HG03135 (cell line): ENCODE results near the gene CRACR2B.

Source experiments
- ATAC-seq: cut with Tn5 transposase; IDR thresholded peaks from one replicate; pipeline ENCODE4 v1.9.1; 2021; ENCODE audit warnings: mild to moderate bottlenecking, moderate library complexity; ENCODE audit not compliant: unreplicated experiment

The CRACR2B gene

GRCh38 chr11:865462-866430, 38.0 kb downstream of the CRACR2B start:
- no peak for ATAC-seq

- no peak for ATAC-seq
These were observed 38.8 kb downstream of the CRACR2B start for GRCh38 chr11:866481-866880.

- no peak for ATAC-seq
These were observed 40.2 kb downstream of the CRACR2B start for GRCh38 chr11:867856-868358.

- no peak for ATAC-seq
These were observed 40.7 kb downstream of the CRACR2B start for GRCh38 chr11:868394-868793.

- no peak for ATAC-seq
These were observed 41.1 kb downstream of the CRACR2B start for GRCh38 chr11:868802-869201.

GRCh38 chr11:869399-870126, 41.8 kb downstream of the CRACR2B start:
- no peak for ATAC-seq

- ATAC-seq: no peak
These were observed 42.4 kb downstream of the CRACR2B start for GRCh38 chr11:870127-870413.

GRCh38 chr11:870418-870817, 42.7 kb downstream of the CRACR2B start:
- ATAC-seq: no peak

- no peak for ATAC-seq
These were observed 43.8 kb downstream of the CRACR2B start for GRCh38 chr11:871472-871871.

- no peak for ATAC-seq
These were observed 45.1 kb downstream of the CRACR2B start for GRCh38 chr11:872799-873198.

GRCh38 chr11:873706-874105, 46.0 kb downstream of the CRACR2B start:
- no peak for ATAC-seq

GRCh38 chr11:875203-875602, 47.5 kb downstream of the CRACR2B start:
- no peak for ATAC-seq

- no peak for ATAC-seq
These were observed 48.1 kb downstream of the CRACR2B start for GRCh38 chr11:875769-876301.

GRCh38 chr11:876545-876944, 48.8 kb downstream of the CRACR2B start:
- no peak for ATAC-seq

- ATAC-seq: no peak
These were observed 49.8 kb downstream of the CRACR2B start for GRCh38 chr11:877565-877964.

- ATAC-seq: no peak
These were observed 52.7 kb downstream of the CRACR2B start for GRCh38 chr11:880447-880846.
